Measurements from ENCODE around the gene TPPP3. TPM values are rescaled to one million over a fixed set of nuclear protein-coding genes. Genes with fewer than 3 reads are reported as not detected.

The TPPP3 gene
- total RNA-seq (2014; rRNA removed; shearing (Covaris generic)): 0.64 and 1.7 TPM in 2 replicates

GRCh38 chr16:67393111-67393787, at the start of gene TPPP3:
Gene TPPP3, minus strand, starts transcription at chr16:67393498. Its CDS starts 2,387 bp downstream, at chr16:67391111.

GRCh38 chr16:67430977-67431774, 37.9 kb upstream of the TPPP3 start, which contains the start of gene HSD11B2:
Gene HSD11B2, plus strand, starts transcription at chr16:67431121. Its CDS starts 128 bp downstream, at chr16:67431249.

GRCh38 chr16:67415872-67416793, 22.8 kb upstream of the TPPP3 start, which contains the start of gene ZDHHC1:
Gene ZDHHC1, minus strand, starts transcription at chr16:67416477. Its CDS starts 8,702 bp downstream, at chr16:67407775.

Small RNAs within 50 kb of the gene (small RNA-seq; reads per million reads assigned to genes)
- not detected for gene RNU1-123P

Other genes starting within 250 kb of the TPPP3 start
- 0.42 and 0.45 TPM in 2 replicates for gene B3GNT9, start 242.5 kb downstream of the TPPP3 start, total RNA-seq (2014; rRNA removed; shearing (Covaris generic))
- 9.9 and 11.5 TPM in 2 replicates for gene TRADD, start 233.6 kb downstream of the TPPP3 start, total RNA-seq (2014; rRNA removed; shearing (Covaris generic))
- 9.3 and 17.5 TPM in 2 replicates for gene FBXL8, start 233.5 kb downstream of the TPPP3 start, total RNA-seq (2014; rRNA removed; shearing (Covaris generic))
- gene HSF4, start 228.8 kb downstream of the TPPP3 start, total RNA-seq (2014; rRNA removed; shearing (Covaris generic)): 16.1 and 23.6 TPM in 2 replicates
- gene NOL3, start 223.0 kb downstream of the TPPP3 start, total RNA-seq (2014; rRNA removed; shearing (Covaris generic)): 35.3 and 38.1 TPM in 2 replicates
- gene MATCAP1, start 209.5 kb downstream of the TPPP3 start, total RNA-seq (2014; rRNA removed; shearing (Covaris generic)): 24.4 and 25.3 TPM in 2 replicates
- 0.13 TPM in 1 of 2 replicates, not detected in the other for gene EXOC3L1, start 203.4 kb downstream of the TPPP3 start, total RNA-seq (2014; rRNA removed; shearing (Covaris generic))
- gene E2F4, start 201.3 kb downstream of the TPPP3 start, total RNA-seq (2014; rRNA removed; shearing (Covaris generic)): 175 and 180 TPM in 2 replicates
- gene ELMO3, start 194.4 kb downstream of the TPPP3 start, total RNA-seq (2014; rRNA removed; shearing (Covaris generic)): 1.6 and 3.5 TPM in 2 replicates
- 56.0 and 80.0 TPM in 2 replicates for gene TMEM208, start 166.4 kb downstream of the TPPP3 start, total RNA-seq (2014; rRNA removed; shearing (Covaris generic))
- 46.7 and 52.4 TPM in 2 replicates for gene FHOD1, start 146.0 kb downstream of the TPPP3 start, total RNA-seq (2014; rRNA removed; shearing (Covaris generic))
- 2.5 and 2.9 TPM in 2 replicates for gene SLC9A5, start 144.5 kb downstream of the TPPP3 start, total RNA-seq (2014; rRNA removed; shearing (Covaris generic))
- 23.7 and 26.2 TPM in 2 replicates for gene PLEKHG4, start 114.0 kb downstream of the TPPP3 start, total RNA-seq (2014; rRNA removed; shearing (Covaris generic))
- not detected in 2 replicates for gene KCTD19, start 66.8 kb downstream of the TPPP3 start, total RNA-seq (2014; rRNA removed; shearing (Covaris generic))
- not detected in 2 replicates for gene LRRC36, start 66.7 kb downstream of the TPPP3 start, total RNA-seq (2014; rRNA removed; shearing (Covaris generic))
- gene ZDHHC1, start 23.0 kb upstream of the TPPP3 start, total RNA-seq (2014; rRNA removed; shearing (Covaris generic)): 1.4 TPM in 1 of 2 replicates, not detected in the other
- gene HSD11B2, start 37.6 kb upstream of the TPPP3 start, total RNA-seq (2014; rRNA removed; shearing (Covaris generic)): 1.1 TPM in 1 of 2 replicates, not detected in the other
- gene ATP6V0D1, start 87.7 kb upstream of the TPPP3 start, total RNA-seq (2014; rRNA removed; shearing (Covaris generic)): 42.6 and 43.2 TPM in 2 replicates
- gene AGRP, start 90.0 kb upstream of the TPPP3 start, total RNA-seq (2014; rRNA removed; shearing (Covaris generic)): not detected in 2 replicates
- gene RIPOR1, start 135.3 kb upstream of the TPPP3 start, total RNA-seq (2014; rRNA removed; shearing (Covaris generic)): 39.7 and 41.7 TPM in 2 replicates
- gene CTCF, start 169.0 kb upstream of the TPPP3 start, total RNA-seq (2014; rRNA removed; shearing (Covaris generic)): 30.0 and 33.4 TPM in 2 replicates

Measured in A375 (cell line).